ENCODE results near the gene CCDC89.
"Not testable (repeated sequence)": the region's sequence is repeated elsewhere in the genome, so short reads cannot be mapped to it uniquely, and the experiment has no call there.

The CCDC89 gene

DNA sequence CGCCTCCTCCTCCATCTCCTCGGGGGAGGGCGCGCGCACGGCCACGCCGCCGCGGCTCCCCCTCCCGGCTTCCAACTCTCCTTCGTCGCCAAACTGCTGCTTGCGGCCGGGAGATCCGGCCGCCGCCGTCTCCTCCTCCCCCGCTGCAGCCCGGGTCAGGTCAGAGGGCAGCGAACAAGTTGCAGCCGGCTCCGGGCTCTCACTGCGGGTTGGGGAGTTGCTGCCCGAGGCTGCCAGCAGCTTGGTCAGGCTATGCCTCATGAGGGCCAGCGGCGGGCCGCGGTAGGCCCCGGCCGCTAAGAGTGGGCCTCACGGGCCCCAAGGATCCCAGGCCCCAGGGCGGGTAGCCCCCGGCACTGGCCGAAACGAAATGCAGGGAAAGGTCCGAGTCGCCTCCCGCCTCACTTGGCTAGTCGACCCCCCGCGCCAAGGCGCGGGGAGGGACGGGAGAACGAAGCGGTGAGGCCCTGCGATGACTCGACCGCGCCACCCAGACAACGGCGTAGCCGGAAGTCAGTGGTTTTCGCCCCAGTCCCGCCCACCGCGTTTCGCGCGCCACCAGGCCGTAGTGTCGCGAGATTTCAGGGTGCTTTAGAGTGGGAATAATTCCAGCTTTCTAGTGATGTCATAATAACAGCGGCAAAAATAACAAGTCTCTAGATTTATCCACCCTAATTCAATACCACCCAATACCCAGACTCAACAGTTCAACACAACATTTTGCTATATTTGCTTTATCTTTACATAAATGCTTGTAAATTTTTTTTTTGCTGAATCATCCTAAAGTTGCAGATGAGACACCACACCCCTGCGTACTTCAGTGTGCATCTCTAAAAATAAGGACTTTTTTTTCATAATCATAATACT, 21.1 kb downstream of the CCDC89 start, which contains the start of gene CREBZF:
CREBZF (minus strand) TSS at position 515 of the 867 bp plus-strand sequence; CDS start at position 261, 254 bp downstream.
- no peaks in the 10 kb centered on the region for H3K9me3 ChIP-seq (ENCODE audit: control insufficient read depth in 2 of 2, low read length in 2 of 2)
- H3K4me1 ChIP-seq (ENCODE audit: control insufficient read depth, insufficient read depth, low read length): no peaks in the 10 kb centered on the region
- no peaks in the 10 kb centered on the region for H3K27me3 ChIP-seq (ENCODE audit: control insufficient read depth in 1 of 2, insufficient read depth in 2 of 2, low read length in 2 of 2)
- H3K36me3 ChIP-seq (ENCODE audit: control insufficient read depth in 2 of 2, insufficient read depth in 2 of 2, low read length in 2 of 2): peaks cover 0 to 5% of the 10 kb centered on the region in 2 donors
- H3K27ac ChIP-seq (ENCODE audit: low read length): peak within 1 kb of the TSS; percentile 96
- H3K9ac ChIP-seq (ENCODE audit: low read length in 2 of 2): peak within 1 kb of the TSS; percentile 97 to 98
- peak within 1 kb of the TSS; percentile 91 to 92 for H3K4me3 ChIP-seq (ENCODE audit: low read length in 2 of 2)

- H3K4me3 ChIP-seq (ENCODE audit: low read length in 2 of 2): peak overlapping the region; percentile 91 to 92
- peak overlapping the region; percentile 96 for H3K27ac ChIP-seq (ENCODE audit: low read length)
- peak overlapping the region; percentile 97 to 98 for H3K9ac ChIP-seq (ENCODE audit: low read length in 2 of 2)
- no peaks in the 10 kb centered on the region for H3K27me3 ChIP-seq (ENCODE audit: control insufficient read depth in 1 of 2, insufficient read depth in 2 of 2, low read length in 2 of 2)
- no peaks in the 10 kb centered on the region for H3K9me3 ChIP-seq (ENCODE audit: control insufficient read depth in 2 of 2, low read length in 2 of 2)
- H3K36me3 ChIP-seq (ENCODE audit: control insufficient read depth in 2 of 2, insufficient read depth in 2 of 2, low read length in 2 of 2): peaks cover 0 to 5% of the 10 kb centered on the region in 2 donors
- peaks cover 5% of the 10 kb centered on the region for H3K4me1 ChIP-seq (ENCODE audit: control insufficient read depth, insufficient read depth, low read length)
Measured at GRCh38 chr11:85663753-85664614, 22.0 kb downstream of the CCDC89 start.

- no peaks in the 10 kb centered on the region for H3K9me3 ChIP-seq (ENCODE audit: control insufficient read depth in 2 of 2, low read length in 2 of 2)
- peak overlapping the region; percentile 97 to 98 for H3K9ac ChIP-seq (ENCODE audit: low read length in 2 of 2)
- H3K27ac ChIP-seq (ENCODE audit: low read length): peak overlapping the region; percentile 96
- peak overlapping the region; percentile 91 to 92 for H3K4me3 ChIP-seq (ENCODE audit: low read length in 2 of 2)
- H3K36me3 ChIP-seq (ENCODE audit: control insufficient read depth in 2 of 2, insufficient read depth in 2 of 2, low read length in 2 of 2): peaks cover 0 to 5% of the 10 kb centered on the region in 2 donors
- H3K4me1 ChIP-seq (ENCODE audit: control insufficient read depth, insufficient read depth, low read length): peaks cover 5% of the 10 kb centered on the region
- no peaks in the 10 kb centered on the region for H3K27me3 ChIP-seq (ENCODE audit: control insufficient read depth in 1 of 2, insufficient read depth in 2 of 2, low read length in 2 of 2)
Measured at GRCh38 chr11:85663080-85663752, 22.8 kb downstream of the CCDC89 start.

GRCh38 chr11:85661972-85662664, 23.9 kb downstream of the CCDC89 start:
- Histone ChIP-seq H3K4me1 (ENCODE audit: control insufficient read depth, insufficient read depth, low read length) (peaks cover 5% of the 10 kb centered on the region), H3K9me3 (ENCODE audit: control insufficient read depth in 2 of 2, low read length in 2 of 2) (no peaks in the 10 kb centered on the region), H3K27me3 (ENCODE audit: control insufficient read depth in 1 of 2, insufficient read depth in 2 of 2, low read length in 2 of 2) (no peaks in the 10 kb centered on the region), H3K4me3 (ENCODE audit: low read length in 2 of 2) (peak overlapping the region; percentile 18 to 92), H3K27ac (ENCODE audit: low read length) (no peak overlapping the region), H3K36me3 (ENCODE audit: control insufficient read depth in 2 of 2, insufficient read depth in 2 of 2, low read length in 2 of 2) (peaks cover 0 to 7% of the 10 kb centered on the region in 2 donors), H3K9ac (ENCODE audit: low read length in 2 of 2) (peak overlapping the region in 1 of 2 donors; percentile 51)

- no peak overlapping the region for H3K9ac ChIP-seq (ENCODE audit: low read length in 2 of 2)
- peaks cover 3 to 18% of the 10 kb centered on the region in 2 donors for H3K36me3 ChIP-seq (ENCODE audit: control insufficient read depth in 2 of 2, insufficient read depth in 2 of 2, low read length in 2 of 2)
- H3K4me3 ChIP-seq (ENCODE audit: low read length in 2 of 2): no peak overlapping the region
- H3K9me3 ChIP-seq (ENCODE audit: control insufficient read depth in 2 of 2, low read length in 2 of 2): no peaks in the 10 kb centered on the region
- H3K27ac ChIP-seq (ENCODE audit: low read length): no peak overlapping the region
- no peaks in the 10 kb centered on the region for H3K27me3 ChIP-seq (ENCODE audit: control insufficient read depth in 1 of 2, insufficient read depth in 2 of 2, low read length in 2 of 2)
- peaks cover 5% of the 10 kb centered on the region for H3K4me1 ChIP-seq (ENCODE audit: control insufficient read depth, insufficient read depth, low read length)
Measured at GRCh38 chr11:85658180-85658579, 27.8 kb downstream of the CCDC89 start.

DNA sequence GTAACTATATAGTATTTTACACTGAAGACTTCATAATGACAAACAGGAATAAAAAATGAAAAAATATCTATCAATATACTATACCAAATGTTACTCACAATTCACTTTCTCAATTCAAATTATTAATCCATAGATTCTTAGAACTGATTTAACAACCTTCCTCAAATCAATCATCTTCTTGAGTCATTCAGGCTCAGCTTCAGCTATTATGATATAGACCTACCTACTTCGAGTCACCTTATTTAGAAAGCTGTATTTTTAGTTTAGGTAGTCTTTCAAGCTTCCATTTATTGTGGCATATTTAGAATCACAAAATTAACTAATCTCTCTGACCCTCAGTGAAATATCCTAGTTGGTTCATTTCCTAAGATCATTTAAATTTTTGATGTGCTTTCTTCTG, 29.2 kb downstream of the CCDC89 start:
- Histone ChIP-seq H3K9me3 (ENCODE audit: control insufficient read depth in 2 of 2, low read length in 2 of 2) (no peaks in the 10 kb centered on the region), H3K9ac (ENCODE audit: low read length in 2 of 2) (no peak overlapping the region), H3K27ac (ENCODE audit: low read length) (no peak overlapping the region), H3K4me3 (ENCODE audit: low read length in 2 of 2) (no peak overlapping the region), H3K4me1 (ENCODE audit: control insufficient read depth, insufficient read depth, low read length) (peaks cover 5% of the 10 kb centered on the region), H3K27me3 (ENCODE audit: control insufficient read depth in 1 of 2, insufficient read depth in 2 of 2, low read length in 2 of 2) (no peaks in the 10 kb centered on the region), H3K36me3 (ENCODE audit: control insufficient read depth in 2 of 2, insufficient read depth in 2 of 2, low read length in 2 of 2) (peaks cover 3 to 18% of the 10 kb centered on the region in 2 donors)

GRCh38 chr11:85654343-85654742, 31.7 kb downstream of the CCDC89 start:
- H3K27ac ChIP-seq (ENCODE audit: low read length); H3K4me1 ChIP-seq (ENCODE audit: control insufficient read depth, insufficient read depth, low read length); H3K9me3 ChIP-seq (ENCODE audit: control insufficient read depth in 2 of 2, low read length in 2 of 2); H3K27me3 ChIP-seq (ENCODE audit: control insufficient read depth in 1 of 2, insufficient read depth in 2 of 2, low read length in 2 of 2); H3K9ac ChIP-seq (ENCODE audit: low read length in 2 of 2); H3K4me3 ChIP-seq (ENCODE audit: low read length in 2 of 2): not testable (repeated sequence)
- H3K36me3 ChIP-seq (ENCODE audit: control insufficient read depth in 2 of 2, insufficient read depth in 2 of 2, low read length in 2 of 2): peaks cover 3 to 13% of the 10 kb centered on the region in 2 donors

DNA sequence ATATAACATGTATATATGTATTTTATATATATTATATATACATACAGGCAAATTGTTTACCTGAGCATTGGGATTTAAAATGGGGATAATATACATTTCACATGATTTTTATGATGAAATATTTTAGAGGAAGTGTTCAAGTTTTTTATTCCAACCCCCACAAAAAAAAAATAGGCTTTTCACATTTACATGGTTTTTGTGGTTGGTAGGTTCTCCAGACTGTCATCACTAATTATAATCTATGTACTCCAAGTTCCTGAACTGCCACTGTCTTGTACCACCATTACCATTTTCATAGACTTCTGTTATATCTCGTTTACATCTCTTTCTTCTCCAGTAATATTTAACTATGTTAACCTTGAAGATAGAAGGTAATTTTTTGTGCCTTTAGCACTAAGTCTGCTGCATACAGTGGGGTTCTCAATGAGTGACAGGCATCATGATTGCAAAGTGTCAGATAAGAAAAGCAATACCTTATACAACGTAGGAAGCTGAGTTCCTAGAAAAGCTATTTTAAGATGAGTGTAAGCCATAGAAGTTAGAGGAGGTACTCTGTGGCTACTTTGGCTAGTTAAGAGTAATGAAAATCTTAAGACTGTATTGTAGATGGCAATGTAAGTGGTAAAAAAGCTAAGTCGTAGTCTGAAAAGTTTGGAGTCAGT, 33.1 kb downstream of the CCDC89 start:
- H3K9ac ChIP-seq (ENCODE audit: low read length in 2 of 2): no peak overlapping the region
- H3K4me3 ChIP-seq (ENCODE audit: low read length in 2 of 2): no peak overlapping the region
- no peaks in the 10 kb centered on the region for H3K9me3 ChIP-seq (ENCODE audit: control insufficient read depth in 2 of 2, low read length in 2 of 2)
- peaks cover 3 to 13% of the 10 kb centered on the region in 2 donors for H3K36me3 ChIP-seq (ENCODE audit: control insufficient read depth in 2 of 2, insufficient read depth in 2 of 2, low read length in 2 of 2)
- no peak overlapping the region for H3K27ac ChIP-seq (ENCODE audit: low read length)
- H3K4me1 ChIP-seq (ENCODE audit: control insufficient read depth, insufficient read depth, low read length): peaks cover 7% of the 10 kb centered on the region
- H3K27me3 ChIP-seq (ENCODE audit: control insufficient read depth in 1 of 2, insufficient read depth in 2 of 2, low read length in 2 of 2): no peaks in the 10 kb centered on the region

DNA sequence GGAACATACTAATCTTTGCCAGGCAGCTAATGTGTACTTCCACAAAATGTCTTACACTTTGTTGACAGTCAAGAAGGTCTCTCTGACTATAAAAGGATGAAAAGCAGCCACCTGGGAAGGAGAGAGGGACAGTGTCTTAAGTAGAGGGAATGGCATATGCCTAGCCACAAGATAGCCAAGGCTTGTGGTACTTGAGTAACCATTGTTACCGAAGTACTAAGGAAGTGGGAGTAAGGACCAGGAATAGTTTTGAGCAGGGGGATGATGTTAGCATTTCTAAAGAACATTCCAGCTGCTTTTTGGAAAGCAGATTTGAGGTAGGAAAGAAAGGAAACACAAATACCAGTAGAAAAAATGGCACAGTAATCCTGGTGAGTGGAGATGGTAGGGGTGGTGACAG, 34.9 kb downstream of the CCDC89 start:
- H3K36me3 ChIP-seq (ENCODE audit: control insufficient read depth in 2 of 2, insufficient read depth in 2 of 2, low read length in 2 of 2): peaks cover 3% of the 10 kb centered on the region in 2 donors
- no peak overlapping the region for H3K27ac ChIP-seq (ENCODE audit: low read length)
- no peak overlapping the region for H3K4me3 ChIP-seq (ENCODE audit: low read length in 2 of 2)
- H3K9me3 ChIP-seq (ENCODE audit: control insufficient read depth in 2 of 2, low read length in 2 of 2): no peaks in the 10 kb centered on the region
- peaks cover 7% of the 10 kb centered on the region for H3K4me1 ChIP-seq (ENCODE audit: control insufficient read depth, insufficient read depth, low read length)
- no peaks in the 10 kb centered on the region for H3K27me3 ChIP-seq (ENCODE audit: control insufficient read depth in 1 of 2, insufficient read depth in 2 of 2, low read length in 2 of 2)
- H3K9ac ChIP-seq (ENCODE audit: low read length in 2 of 2): no peak overlapping the region

All from stomach smooth muscle (tissue), 2 donors.